HepG2 (cell line): ENCODE data around the gene PCTP. TPM values are rescaled to one million over a fixed set of nuclear protein-coding genes. Genes with fewer than 3 reads are reported as not detected.

Experiments used
- ATAC-seq: fragments of 200-7000 bp; cut with Tn5 transposase; 3 replicates; pipeline ENCODE4 v1.9.1; 2020; ENCODE audit warnings: mild to moderate bottlenecking, moderate library complexity
- BruUV-seq: library from RNA; stranded (reverse); fragments of 400-500 nt; replicated peaks from 2 replicates; lab custom pipeline; 2021; lab: Mats Ljungman, UMichigan
- CTCF ChIA-PET: fragments of 300-600 bp; formaldehyde crosslinking; extraction: SDS; loops from one replicate; lab custom pipeline; 2021; ENCODE audit warnings: low total read pairs, inconsistent platforms, low intra/inter-chr PET ratio; lab: Yijun Ruan, JAX
- POLR2A ChIA-PET: fragments of 350-600 bp; sonication (Branson Sonifier 250); formaldehyde crosslinking; loops from one replicate; lab custom pipeline; 2020; ENCODE audit warnings: antibody characterized with exemption, inconsistent platforms; lab: Yijun Ruan, JAX
- DNase-seq: peaks from one replicate; pipeline ENCODE4 v3.0.0-alpha.2; 2015; ENCODE audit warnings: low spot score
- FAIRE-seq: peaks from 3 replicates; lab custom pipeline; 2011; peaks lifted over from hg19 to GRCh38; lab: Jason Lieb, UNC
- H2AFZ ChIP-seq: one replicate; pipeline ENCODE4 v1.6.1; 2011; ENCODE audit warnings: low read length, inconsistent platforms
- H3K27ac ChIP-seq: fragments of 300-600 bp; 3 replicates; pipeline ENCODE4 v1.8.0; 2011; ENCODE audit warnings: mixed run types, mild to moderate bottlenecking, mixed read lengths, low read length, inconsistent platforms; ENCODE audit not compliant: insufficient read depth; ENCODE audit errors: extremely low read length
- H3K27me3 ChIP-seq, 2 experiments: fragments of 200-600 bp in 1 of 2; 2 replicates in 1 of 2; 3 replicates in 1 of 2; pipeline versions ENCODE4 v1.6.0 to v1.8.0; 2011; ENCODE audit warnings: low read length in 2 of 2, mild to moderate bottlenecking in 2 of 2, moderate library complexity in 2 of 2, inconsistent platforms in 1 of 2; ENCODE audit not compliant: insufficient read depth in 2 of 2, control insufficient read depth in 1 of 2
- H3K36me3 ChIP-seq, 2 experiments: fragments of 200-600 bp in 1 of 2; replicated peaks in 1 of 2; 2 replicates in 1 of 2; 3 replicates in 1 of 2; pipeline versions ENCODE4 v1.5.1 to v1.8.0; 2011; ENCODE audit warnings: low read length in 2 of 2, inconsistent platforms in 1 of 2; ENCODE audit not compliant: insufficient read depth in 2 of 2, control insufficient read depth in 1 of 2
- H3K4me1 ChIP-seq: 2 replicates; pipeline ENCODE4 v1.5.1; 2012; ENCODE audit warnings: low read length, inconsistent platforms; ENCODE audit not compliant: insufficient read depth
- H3K4me2 ChIP-seq: 2 replicates; pipeline ENCODE4 v1.6.0; 2011; ENCODE audit warnings: low read depth, low read length, inconsistent platforms
- H3K4me3 ChIP-seq, 3 experiments: fragments of 200-600 bp in 1 of 3; sonication (generic), shearing (Covaris generic) in 1 of 3; replicated peaks in 1 of 3; 2 replicates each; pipeline ENCODE4 v1.5.1; 2011 to 2016; ENCODE audit warnings: low read length in 3 of 3, inconsistent platforms in 2 of 3, low read depth in 2 of 3, mild to moderate bottlenecking in 2 of 3, control low read depth in 1 of 3, mixed read lengths in 1 of 3; ENCODE audit not compliant: insufficient read depth in 1 of 3
- H3K79me2 ChIP-seq: one replicate; pipeline ENCODE4 v1.6.1; 2011; ENCODE audit warnings: low read length, inconsistent platforms; ENCODE audit not compliant: insufficient read depth
- H3K9ac ChIP-seq: 2 replicates; pipeline ENCODE4 v1.6.0; 2011; ENCODE audit warnings: mild to moderate bottlenecking, low read depth, low read length, inconsistent platforms; ENCODE audit not compliant: insufficient read depth
- H3K9me3 ChIP-seq: 2 replicates; pipeline ENCODE4 v1.5.1; 2012; ENCODE audit warnings: mild to moderate bottlenecking, low read length
- H4K20me1 ChIP-seq: 2 replicates; pipeline ENCODE4 v1.6.0; 2011; ENCODE audit warnings: inconsistent platforms, mild to moderate bottlenecking, low read length, moderate library complexity; ENCODE audit not compliant: insufficient read depth
- DNMT3B ChIP-seq: conservative IDR thresholded peaks from 2 replicates; pipeline ENCODE4 v1.6.1; 2016; ENCODE audit warnings: missing biosample characterization, control low read depth
- GATA4 ChIP-seq: sonication (generic); IDR thresholded peaks from 2 replicates; pipeline ENCODE4 v1.6.1; 2016; ENCODE audit warnings: antibody characterized with exemption, low read depth, borderline replicate concordance
- KDM5B ChIP-seq: sonication (generic); formaldehyde crosslinking; IDR thresholded peaks from 2 replicates; pipeline ENCODE4 v1.4.0; 2020; ENCODE audit warnings: missing genetic modification reagents, mild to moderate bottlenecking, borderline replicate concordance
- KLF13 ChIP-seq: sonication (generic); formaldehyde crosslinking; IDR thresholded peaks from 2 replicates; pipeline ENCODE4 v1.4.0; 2020; ENCODE audit warnings: mild to moderate bottlenecking, missing genetic modification reagents
- NR0B2 ChIP-seq: sonication (generic); formaldehyde crosslinking; IDR thresholded peaks from 2 replicates; pipeline ENCODE4 v1.4.0; 2020; ENCODE audit warnings: mild to moderate bottlenecking, missing genetic modification reagents
- PTBP1 ChIP-seq: fragments of 200-400 bp; formaldehyde crosslinking; IDR thresholded peaks from 2 replicates; pipeline ENCODE4 v1.6.1; 2018; ENCODE audit warnings: low read length, low read depth; ENCODE audit not compliant: poor library complexity, severe bottlenecking
- RBFOX2 ChIP-seq: fragments of 200-400 bp; formaldehyde crosslinking; IDR thresholded peaks from 2 replicates; pipeline ENCODE4 v1.6.1; 2017; ENCODE audit warnings: low read depth, mild to moderate bottlenecking, low read length
- SKI ChIP-seq: fragments of 450-650 bp; IDR thresholded peaks from one replicate; pipeline ENCODE4 v1.6.1; 2018; ENCODE audit warnings: mild to moderate bottlenecking; ENCODE audit not compliant: partially characterized antibody
- SYNCRIP ChIP-seq: fragments of 200-400 bp; formaldehyde crosslinking; IDR thresholded peaks from 2 replicates; pipeline ENCODE4 v1.6.1; 2018; ENCODE audit warnings: mild to moderate bottlenecking, low read depth, low read length; ENCODE audit not compliant: insufficient read depth
- ZBTB10 ChIP-seq: sonication (generic); formaldehyde crosslinking; IDR thresholded peaks from 2 replicates; pipeline ENCODE4 v1.4.0; 2020; ENCODE audit warnings: missing genetic modification reagents, borderline replicate concordance
- ZBTB3 ChIP-seq: sonication (generic); formaldehyde crosslinking; IDR thresholded peaks from 2 replicates; pipeline ENCODE4 v1.4.0; 2020; ENCODE audit warnings: low read depth, mild to moderate bottlenecking, moderate library complexity, missing genetic modification reagents, borderline replicate concordance
- ZNF160 ChIP-seq: sonication (generic); formaldehyde crosslinking; IDR thresholded peaks from 2 replicates; pipeline ENCODE4 v1.8.0; 2022; ENCODE audit warnings: mild to moderate bottlenecking, inconsistent platforms, missing genetic modification reagents
- ZNF24 ChIP-seq: fragments of 450-650 bp; IDR thresholded peaks from 2 replicates; pipeline ENCODE4 v1.6.1; 2017; ENCODE audit warnings: antibody characterized with exemption, mild to moderate bottlenecking
- ZNF567 ChIP-seq: sonication (generic); formaldehyde crosslinking; IDR thresholded peaks from 2 replicates; pipeline ENCODE4 v1.8.1; 2023; ENCODE audit warnings: mild to moderate bottlenecking, missing genetic modification reagents, borderline replicate concordance
- ZSCAN12 ChIP-seq: sonication (generic); formaldehyde crosslinking; IDR thresholded peaks from 2 replicates; pipeline ENCODE4 v1.9.0; 2021; ENCODE audit warnings: mild to moderate bottlenecking, missing genetic modification reagents
- WGBS: methylation state at CpG from one replicate; pipeline ENCODE4 v1.1.6; 2017; ENCODE audit warnings: low lambda C conversion rate; 5-methylcytosine and 5-hydroxymethylcytosine counted together
- in situ Hi-C: cut with HindIII; loops from 2 replicates; pipeline ENCODE4 v1.10.0; 2017; ENCODE audit warnings: low pct_unique_long_range_greater_than_20kb; ENCODE audit not compliant: extremely low pct_ligation_motif_present
- intact Hi-C: fragments of 100-400 bp; cut with micrococcal nuclease; formaldehyde crosslinking; loops from one replicate; pipeline ENCODE4 v1.10.0; 2022; ENCODE audit not compliant: unreplicated experiment
- polyA plus RNA-seq, 8 experiments: library from polyadenylated mRNA; depleted of rRNA in 3 of 8; stranded (reverse) in 7 of 8; unstranded in 1 of 8; fragments of >200 nt; fragmentation: Illumina TruSeq in 4 of 8; extraction: Trizol in 4 of 8; gene quantifications; 2 replicates each; pipeline versions ENCODE4 v1.2.1 to v1.2.3, GENCODE V29; 2011 to 2016; ENCODE audit warnings: low read depth in 4 of 8, missing spikeins in 1 of 8, mixed read lengths in 1 of 8; ENCODE audit not compliant: insufficient read depth in 1 of 8
- total RNA-seq, 5 experiments: library from RNA; depleted of rRNA; stranded (reverse); fragments of >200 nt; fragmentation: Illumina TruSeq; extraction: Trizol; gene quantifications; 2 replicates each; pipeline ENCODE4 v1.2.3, GENCODE V29; 2016; ENCODE audit warnings: low read depth in 1 of 5

The PCTP gene
- total and polyA plus RNA-seq, 2 of the 13 experiments (the other 11 are each of a cell fraction or from before 2014, with no cell fraction given), result 37.1 to 50.7 TPM

GRCh38 chr17:55726440-55726839, 24.4 kb upstream of the PCTP start:
- no peak overlapping the region for H3K27ac ChIP-seq
- no peaks in the 10 kb centered on the region for H3K36me3 ChIP-seq
- no peaks in the 10 kb centered on the region for H4K20me1 ChIP-seq
- ATAC-seq (no peak), FAIRE-seq (no peak), DNase-seq (no peak)
- no peaks in the 10 kb centered on the region for H3K9me3 ChIP-seq
- intact Hi-C loops (no loop called here), in situ Hi-C loops (no loop called here)
- H3K4me3 ChIP-seq, result no peak overlapping the region
- no TSS peak for BruUV-seq
- H3K4me1 ChIP-seq, result peaks cover under 1% of the 10 kb centered on the region; the same call in 1 of the 2 replicates
- no peak overlapping the region for H2AFZ ChIP-seq
- CTCF ChIA-PET, result no interaction called here
- no peaks in the 10 kb centered on the region for H3K79me2 ChIP-seq
- H3K9ac ChIP-seq, result no peak overlapping the region
- POLR2A ChIA-PET, result no interaction called here
- WGBS, result 5% methylated on average over 2 of the region's 2 CpGs
- H3K27me3 ChIP-seq, result peaks cover 0 to 26% of the 10 kb centered on the region in 2 experiments; a peak in 3 of 5 replicates
- TF ChIP-seq PTBP1 (no peak), SKI (no peak), DNMT3B (CRISPR knock-in tag) (no peak), NR0B2 (CRISPR knock-in tag) (no peak), ZSCAN12 (CRISPR knock-in tag) (no peak), RBFOX2 (no peak), ZBTB10 (CRISPR knock-in tag) (no peak), ZNF160 (no peak), KLF13 (CRISPR knock-in tag) (no peak), ZBTB3 (CRISPR knock-in tag) (no peak), SYNCRIP (no peak), KDM5B (CRISPR knock-in tag) (no peak), ZNF24 (no peak), GATA4 (no peak), ZNF567 (CRISPR knock-in tag) (no peak)
- H3K4me2 ChIP-seq, result no peak overlapping the region
